CD4-positive, alpha-beta T cell treated with Interleukin-2 at 100 ng/mL for 4 hours (primary cell): Measurements from ENCODE around the gene CARS2.
"Not testable (repeated sequence)": the region's sequence is repeated elsewhere in the genome, so short reads cannot be mapped to it uniquely, and the experiment has no call there.

Experiments used
- DNase-seq: peaks from one replicate; pipeline ENCODE4 v3.0.0-alpha.2; 2020; ENCODE audit warnings: low spot score

CARS2 gene

GRCh38 chr13:110706570-110707372, 855 bp upstream of the CARS2 start:
- no peak for DNase-seq

GRCh38 chr13:110705356-110705825, 525 bp downstream of the CARS2 start:
- DNase-seq = no peak

- no peak for DNase-seq
Measured at GRCh38 chr13:110702591-110703526, 3.1 kb downstream of the CARS2 start.

GRCh38 chr13:110702089-110702488, 3.8 kb downstream of the CARS2 start:
- DNase-seq = no peak

GRCh38 chr13:110701061-110701460, 4.9 kb downstream of the CARS2 start:
- not testable (repeated sequence) for DNase-seq

- no peak for DNase-seq
Measured at GRCh38 chr13:110700641-110701040, 5.3 kb downstream of the CARS2 start.

- DNase-seq = no peak
Measured at GRCh38 chr13:110700186-110700585, 5.7 kb downstream of the CARS2 start.

GRCh38 chr13:110699148-110700145, 6.5 kb downstream of the CARS2 start:
- no peak for DNase-seq

- no peak for DNase-seq
Measured at GRCh38 chr13:110698689-110699088, 7.2 kb downstream of the CARS2 start.

- no peak for DNase-seq
Measured at GRCh38 chr13:110697842-110698241, 8.1 kb downstream of the CARS2 start.

GRCh38 chr13:110696776-110697175, 9.1 kb downstream of the CARS2 start:
- DNase-seq = no peak

- DNase-seq = not testable (repeated sequence)
Measured at GRCh38 chr13:110695774-110696173, 10.1 kb downstream of the CARS2 start.

- no peak for DNase-seq
Measured at GRCh38 chr13:110690516-110690915, 15.4 kb downstream of the CARS2 start.

GRCh38 chr13:110689711-110690110, 16.2 kb downstream of the CARS2 start:
- DNase-seq = no peak

- DNase-seq = no peak
Measured at GRCh38 chr13:110689041-110689440, 16.9 kb downstream of the CARS2 start.

- DNase-seq = no peak
Measured at GRCh38 chr13:110687736-110688135, 18.2 kb downstream of the CARS2 start.

GRCh38 chr13:110685305-110686020, 20.5 kb downstream of the CARS2 start:
- no peak for DNase-seq

- DNase-seq = no peak
Measured at GRCh38 chr13:110684388-110685056, 21.4 kb downstream of the CARS2 start.

- no peak for DNase-seq
Measured at GRCh38 chr13:110683921-110684320, 22.0 kb downstream of the CARS2 start.

GRCh38 chr13:110683203-110683883, 22.6 kb downstream of the CARS2 start:
- peak; percentile 33 for DNase-seq
